HG02571 (cell line): ENCODE data around the gene ROCK2.

Experiments
- ATAC-seq: cut with Tn5 transposase; IDR thresholded peaks from one replicate; pipeline ENCODE4 v1.9.1; 2021; ENCODE audit warnings: mild to moderate bottlenecking, moderate library complexity; ENCODE audit not compliant: unreplicated experiment

The ROCK2 gene

GRCh38 chr2:11344342-11344955 lies at the start of gene ROCK2:
Gene ROCK2, minus strand, starts transcription at chr2:11344636. Its CDS starts 500 bp downstream, at chr2:11344136.
- peak; percentile 59 for ATAC-seq

GRCh38 chr2:11393711-11394236 lies 49.3 kb upstream of the ROCK2 start:
- ATAC-seq = no peak

- no peak for ATAC-seq
Observed at GRCh38 chr2:11391942-11392266, 47.5 kb upstream of the ROCK2 start.

GRCh38 chr2:11390399-11390658 lies 45.9 kb upstream of the ROCK2 start:
- ATAC-seq = no peak

- ATAC-seq = no peak
Observed at GRCh38 chr2:11389551-11390398, 45.3 kb upstream of the ROCK2 start.

GRCh38 chr2:11389052-11389420 lies 44.6 kb upstream of the ROCK2 start:
- no peak for ATAC-seq

- no peak for ATAC-seq
Observed at GRCh38 chr2:11388262-11389051, 44.0 kb upstream of the ROCK2 start.

- ATAC-seq = no peak
Observed at GRCh38 chr2:11387843-11388242, 43.4 kb upstream of the ROCK2 start.

GRCh38 chr2:11387100-11387390 lies 42.6 kb upstream of the ROCK2 start:
- ATAC-seq = no peak

- ATAC-seq = no peak
Observed at GRCh38 chr2:11385847-11386246, 41.4 kb upstream of the ROCK2 start.

- ATAC-seq = no peak
Observed at GRCh38 chr2:11385216-11385615, 40.8 kb upstream of the ROCK2 start.

GRCh38 chr2:11379558-11379957 lies 35.1 kb upstream of the ROCK2 start:
- no peak for ATAC-seq

GRCh38 chr2:11377928-11378545 lies 33.6 kb upstream of the ROCK2 start:
- ATAC-seq = peak; percentile 94

GRCh38 chr2:11376071-11376470 lies 31.6 kb upstream of the ROCK2 start:
- ATAC-seq = no peak

GRCh38 chr2:11375689-11376027 lies 31.2 kb upstream of the ROCK2 start:
- no peak for ATAC-seq

GRCh38 chr2:11375025-11375688 lies 30.7 kb upstream of the ROCK2 start:
- ATAC-seq = no peak

GRCh38 chr2:11373096-11373495 lies 28.7 kb upstream of the ROCK2 start:
- ATAC-seq = no peak

GRCh38 chr2:11371092-11371937 lies 26.9 kb upstream of the ROCK2 start:
- ATAC-seq = no peak

- ATAC-seq = no peak
Observed at GRCh38 chr2:11370377-11371091, 26.1 kb upstream of the ROCK2 start.
